Measurements from ENCODE around the gene OSGEP.

DNA sequence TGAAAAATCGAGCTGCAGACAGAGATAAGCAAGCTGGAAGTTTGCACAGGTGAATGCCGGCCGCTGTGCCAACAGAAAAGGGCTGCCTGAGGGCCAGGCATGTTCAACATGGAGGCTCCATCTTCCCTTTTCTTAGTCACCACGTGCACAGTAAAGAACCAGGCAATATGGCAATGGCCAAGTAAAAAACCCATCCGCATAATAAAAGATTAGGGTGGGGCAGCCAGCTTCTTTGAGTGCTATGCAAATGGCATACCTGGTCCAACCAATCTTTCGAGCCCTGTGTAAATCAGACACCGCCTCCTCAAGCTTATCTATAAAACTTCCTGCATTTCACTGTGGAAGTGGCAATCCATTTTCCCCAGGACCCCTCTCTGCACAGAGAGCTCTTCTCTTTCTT, 31.3 kb upstream of the OSGEP start:
- TF ChIP-seq, protein P1, sequence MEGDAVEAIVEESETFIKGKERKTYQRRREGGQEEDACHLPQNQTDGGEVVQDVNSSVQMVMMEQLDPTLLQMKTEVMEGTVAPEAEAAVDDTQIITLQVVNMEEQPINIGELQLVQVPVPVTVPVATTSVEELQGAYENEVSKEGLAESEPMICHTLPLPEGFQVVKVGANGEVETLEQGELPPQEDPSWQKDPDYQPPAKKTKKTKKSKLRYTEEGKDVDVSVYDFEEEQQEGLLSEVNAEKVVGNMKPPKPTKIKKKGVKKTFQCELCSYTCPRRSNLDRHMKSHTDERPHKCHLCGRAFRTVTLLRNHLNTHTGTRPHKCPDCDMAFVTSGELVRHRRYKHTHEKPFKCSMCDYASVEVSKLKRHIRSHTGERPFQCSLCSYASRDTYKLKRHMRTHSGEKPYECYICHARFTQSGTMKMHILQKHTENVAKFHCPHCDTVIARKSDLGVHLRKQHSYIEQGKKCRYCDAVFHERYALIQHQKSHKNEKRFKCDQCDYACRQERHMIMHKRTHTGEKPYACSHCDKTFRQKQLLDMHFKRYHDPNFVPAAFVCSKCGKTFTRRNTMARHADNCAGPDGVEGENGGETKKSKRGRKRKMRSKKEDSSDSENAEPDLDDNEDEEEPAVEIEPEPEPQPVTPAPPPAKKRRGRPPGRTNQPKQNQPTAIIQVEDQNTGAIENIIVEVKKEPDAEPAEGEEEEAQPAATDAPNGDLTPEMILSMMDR (IDR thresholded peaks at IDR 0.05) = no peak
- no peak for TF ChIP-seq POLR2A (IDR thresholded peaks at IDR 0.05)
